ENCODE measurements around the gene DOK6.

Gene DOK6

DNA sequence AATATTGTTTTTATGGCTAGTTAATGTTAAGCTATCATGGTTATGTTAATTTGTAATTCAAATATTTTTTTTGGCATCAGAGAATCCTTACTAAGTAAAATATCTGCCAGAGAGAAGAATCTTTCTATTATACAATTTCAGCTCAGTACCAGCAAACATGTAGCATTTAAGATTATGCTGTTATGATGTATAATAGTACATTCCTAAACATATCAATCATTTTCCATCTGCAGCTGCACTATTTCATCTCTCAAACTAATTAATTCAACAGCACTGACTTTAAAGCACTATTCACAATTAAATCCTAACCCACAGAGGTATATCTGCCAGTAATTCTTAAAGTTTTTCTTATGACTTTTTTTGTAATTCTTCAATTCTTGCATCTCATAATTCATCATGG lies 296.4 kb downstream of the DOK6 start:
- DNase-seq = no peak

- DNase-seq = no peak
These were observed 297.0 kb downstream of the DOK6 start for GRCh38 chr18:69697689-69698088.

GRCh38 chr18:69701305-69701704 lies 300.6 kb downstream of the DOK6 start:
- no peak for DNase-seq

DNA sequence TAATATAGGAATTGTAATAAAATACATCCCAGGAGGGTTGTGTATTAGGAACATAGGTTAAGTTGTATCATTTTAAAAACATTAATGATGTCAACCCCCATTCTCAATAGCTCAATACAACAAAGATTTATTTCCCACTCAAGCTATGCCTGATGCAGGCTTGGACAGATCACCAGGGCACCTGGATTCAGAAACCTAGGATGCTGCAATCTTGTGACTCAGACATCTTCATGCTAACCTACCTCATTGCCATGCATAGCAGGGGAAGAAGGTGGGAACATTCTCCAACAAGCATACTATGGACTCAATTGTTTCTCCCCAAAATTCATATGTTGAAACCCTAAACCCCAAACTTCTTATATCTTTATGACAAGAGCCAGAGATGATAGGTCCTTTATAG lies 302.8 kb downstream of the DOK6 start:
- DNase-seq = no peak

GRCh38 chr18:69705987-69706386 lies 305.3 kb downstream of the DOK6 start:
- no peak for DNase-seq

DNA sequence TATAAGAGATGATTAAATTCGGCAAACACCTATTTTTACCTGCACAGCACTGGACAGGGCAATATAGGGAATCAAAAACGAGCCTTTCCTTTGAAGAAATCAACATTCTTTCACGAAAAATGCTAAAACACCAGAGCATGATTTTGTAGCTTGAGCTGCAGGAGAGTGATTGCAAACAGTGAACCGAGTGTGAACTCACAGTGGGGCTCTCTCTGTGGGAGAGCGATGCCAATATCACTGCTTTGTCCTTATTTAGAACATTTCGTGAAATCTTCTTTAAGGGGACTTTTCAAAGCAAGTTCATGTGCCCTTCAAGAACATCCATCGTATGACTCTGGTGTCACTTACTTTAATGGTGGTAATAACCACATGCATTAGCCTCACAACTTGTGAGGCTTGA lies 308.2 kb downstream of the DOK6 start:
- DNase-seq = no peak

- no peak for DNase-seq
These were observed 314.6 kb downstream of the DOK6 start for GRCh38 chr18:69715191-69715795.

GRCh38 chr18:69717586-69717985 lies 316.9 kb downstream of the DOK6 start:
- no peak for DNase-seq

GRCh38 chr18:69718912-69719547 lies 318.3 kb downstream of the DOK6 start:
- no peak for DNase-seq

DNA sequence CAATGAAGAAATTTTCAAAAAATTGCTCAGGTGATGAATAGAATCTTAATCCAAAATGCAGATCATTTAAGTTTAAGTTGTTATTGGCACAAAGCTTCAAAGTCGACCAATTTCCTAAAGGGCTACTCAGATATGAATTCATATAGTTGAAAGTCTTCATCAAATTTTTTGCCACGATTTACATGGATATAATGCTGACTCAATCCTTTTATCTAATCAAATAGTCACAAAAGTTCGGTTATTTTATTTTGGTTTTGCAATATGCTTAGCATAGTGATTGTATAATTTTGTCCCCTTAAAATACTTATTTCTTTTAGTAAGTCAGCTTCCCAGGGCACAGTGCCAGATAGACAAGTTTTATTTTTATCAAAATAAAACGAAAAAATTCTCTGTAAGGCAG lies 319.7 kb downstream of the DOK6 start:
- no peak for DNase-seq

DNA sequence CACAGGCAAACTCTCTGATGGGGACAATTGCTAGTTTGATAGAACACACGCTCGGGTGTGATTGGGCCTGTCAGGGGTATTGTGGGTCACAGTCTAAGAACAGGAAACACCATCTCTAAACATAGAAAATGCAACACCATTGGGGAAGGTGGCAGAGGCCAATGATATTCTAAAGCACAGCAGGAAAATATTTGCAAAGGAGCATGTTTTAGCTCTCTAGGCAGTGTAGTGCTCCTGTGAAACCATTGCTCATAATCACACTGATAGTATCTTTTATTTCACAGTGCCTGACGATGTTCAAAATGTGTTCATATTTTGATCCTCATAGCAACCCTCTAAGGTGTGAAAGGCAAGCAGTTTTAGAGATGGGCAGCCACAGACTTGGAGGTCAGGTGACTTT lies 322.7 kb downstream of the DOK6 start:
- DNase-seq = no peak

GRCh38 chr18:69725009-69725408 lies 324.3 kb downstream of the DOK6 start:
- DNase-seq = no peak

- DNase-seq = no peak
These were observed 325.3 kb downstream of the DOK6 start for GRCh38 chr18:69725855-69726508.

DNA sequence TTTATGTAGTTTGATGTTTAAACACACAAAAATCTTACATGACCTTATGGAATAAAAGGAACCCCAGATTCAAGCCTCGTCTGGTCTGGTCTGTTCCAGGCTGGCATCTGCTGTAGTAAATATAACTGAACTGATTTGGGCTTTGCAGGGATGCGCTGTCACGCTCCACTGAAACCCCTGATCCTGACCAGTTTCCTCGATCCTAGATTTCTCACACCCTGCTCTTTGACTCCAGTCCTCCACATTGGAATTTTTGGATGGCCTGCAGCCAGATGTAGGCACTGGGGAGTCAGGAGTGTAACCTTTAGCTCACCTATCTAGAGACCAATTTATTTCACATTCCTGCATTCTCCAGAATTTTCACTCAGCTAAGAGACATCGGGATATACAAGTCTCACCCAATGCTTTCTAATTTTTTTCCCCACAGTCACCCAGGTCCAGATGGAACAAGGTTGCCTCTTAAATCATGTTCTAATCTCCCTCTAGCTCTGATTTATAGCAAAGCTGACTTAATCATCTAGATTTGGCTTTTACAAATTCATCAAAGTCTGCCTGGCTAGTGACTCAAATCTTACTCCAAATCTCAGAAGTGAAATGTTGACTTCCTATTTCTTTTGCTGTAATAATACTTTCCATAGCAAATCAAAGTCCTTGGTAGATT lies 327.4 kb downstream of the DOK6 start:
- DNase-seq = no peak

GRCh38 chr18:69730664-69731063 lies 330.0 kb downstream of the DOK6 start:
- no peak for DNase-seq

DNA sequence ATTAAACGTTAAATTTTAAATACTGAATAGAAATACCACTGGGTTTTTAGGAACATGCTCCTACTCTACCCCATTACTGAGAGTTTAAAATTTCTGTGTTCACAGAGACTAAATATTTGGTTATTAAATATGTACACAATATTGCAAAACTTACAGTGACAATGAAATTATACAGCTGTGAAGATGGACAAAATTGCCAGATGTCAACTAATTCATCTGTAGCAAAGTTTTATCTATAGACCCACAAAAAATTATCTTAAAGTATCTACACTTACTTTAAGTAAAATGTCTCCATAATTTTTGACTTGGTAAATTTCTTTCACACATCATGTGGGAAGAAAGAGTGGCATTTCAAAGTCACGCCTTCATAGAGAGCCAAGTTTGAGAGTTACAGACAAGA lies 333.8 kb downstream of the DOK6 start:
- no peak for DNase-seq

GRCh38 chr18:69736730-69737129 lies 336.0 kb downstream of the DOK6 start:
- no peak for DNase-seq

GRCh38 chr18:69737851-69738250 lies 337.2 kb downstream of the DOK6 start:
- no peak for DNase-seq

GRCh38 chr18:69747388-69747787 lies 346.7 kb downstream of the DOK6 start:
- no peak for DNase-seq

GRCh38 chr18:69752737-69753380 lies 352.2 kb downstream of the DOK6 start:
- no peak for DNase-seq

- no peak for DNase-seq
These were observed 353.4 kb downstream of the DOK6 start for GRCh38 chr18:69754108-69754507.

GRCh38 chr18:69755041-69755440 lies 354.4 kb downstream of the DOK6 start:
- DNase-seq = no peak

DNA sequence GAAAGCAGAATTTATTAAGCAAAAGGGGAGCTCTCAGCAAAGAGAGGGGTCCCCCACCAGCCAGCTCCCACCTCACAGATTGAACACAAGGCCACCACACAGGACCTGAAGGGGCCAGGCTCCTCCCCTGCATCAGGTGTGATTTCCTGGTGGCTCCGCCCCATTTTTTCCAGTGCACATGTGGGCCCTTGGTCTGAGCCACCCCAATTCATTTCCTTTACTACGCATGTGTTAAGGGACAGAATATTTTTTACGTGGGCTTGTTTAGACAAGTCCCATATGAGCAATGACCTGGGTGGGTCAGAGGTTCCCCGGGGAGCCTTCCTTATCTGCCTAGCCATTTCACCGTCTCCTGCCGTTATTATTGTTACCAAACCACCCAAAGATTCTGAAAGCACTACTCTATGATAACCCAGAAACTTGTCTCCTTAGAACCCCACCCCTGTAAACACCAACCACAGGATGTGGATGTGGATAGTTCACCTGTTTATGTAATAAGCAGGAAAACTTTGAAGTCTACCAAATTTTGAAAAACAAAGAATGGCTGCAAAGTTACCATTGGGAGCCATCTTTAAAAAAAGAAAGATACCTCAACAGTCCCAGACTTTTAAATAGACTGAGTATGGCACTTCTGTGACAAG lies 355.3 kb downstream of the DOK6 start:
- no peak for DNase-seq

Data from SHP77 treated with DMSO at 0.1 percent for 48 hours (cell line).